C4-2B (cell line): ENCODE results near the gene CRK.

Experiments
- CTCF ChIP-seq: fragments of 450-650 bp; conservative IDR thresholded peaks from 2 replicates; pipeline ENCODE4 v1.5.1; 2017; ENCODE audit warnings: mild to moderate bottlenecking
- ZFX ChIP-seq: fragments of 450-650 bp; IDR thresholded peaks from 2 replicates; pipeline ENCODE4 v1.6.1; 2017

GRCh38 chr17:1438593-1439083 lies 17.4 kb downstream of the CRK start:
- TF ChIP-seq CTCF = no peak
- no peak for TF ChIP-seq ZFX
